GM12801 (cell line): ENCODE results near the gene ITPRIP.

Source experiments
- TF ChIP-seq, protein P1 (sequence below): IDR thresholded peaks from one replicate; pipeline ENCODE4 v1.5.1; 2011; ENCODE audit warnings: control low read depth; ENCODE audit not compliant: insufficient read length; ENCODE audit errors: extremely low read depth

The ITPRIP gene

DNA sequence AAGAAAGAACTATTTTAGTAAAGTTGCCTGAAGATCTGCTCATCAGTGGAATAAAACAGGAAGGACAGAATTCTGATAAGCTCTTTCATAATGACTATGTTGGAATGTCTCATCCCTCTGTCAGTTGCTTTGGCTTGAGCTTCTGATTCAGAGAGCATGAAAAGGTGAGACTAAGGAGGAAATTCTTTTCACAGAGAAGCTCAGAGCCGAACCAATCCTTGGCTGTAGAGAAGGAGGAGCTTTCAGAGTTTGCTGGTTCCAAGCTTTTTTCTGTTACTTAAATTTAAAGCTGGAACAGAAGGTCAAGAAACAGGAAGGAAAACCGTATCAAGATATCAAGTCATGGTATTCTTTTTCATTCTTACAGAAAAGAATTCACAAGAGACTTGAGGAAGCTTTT is 45.3 kb downstream of the ITPRIP start:
- TF ChIP-seq, protein P1, sequence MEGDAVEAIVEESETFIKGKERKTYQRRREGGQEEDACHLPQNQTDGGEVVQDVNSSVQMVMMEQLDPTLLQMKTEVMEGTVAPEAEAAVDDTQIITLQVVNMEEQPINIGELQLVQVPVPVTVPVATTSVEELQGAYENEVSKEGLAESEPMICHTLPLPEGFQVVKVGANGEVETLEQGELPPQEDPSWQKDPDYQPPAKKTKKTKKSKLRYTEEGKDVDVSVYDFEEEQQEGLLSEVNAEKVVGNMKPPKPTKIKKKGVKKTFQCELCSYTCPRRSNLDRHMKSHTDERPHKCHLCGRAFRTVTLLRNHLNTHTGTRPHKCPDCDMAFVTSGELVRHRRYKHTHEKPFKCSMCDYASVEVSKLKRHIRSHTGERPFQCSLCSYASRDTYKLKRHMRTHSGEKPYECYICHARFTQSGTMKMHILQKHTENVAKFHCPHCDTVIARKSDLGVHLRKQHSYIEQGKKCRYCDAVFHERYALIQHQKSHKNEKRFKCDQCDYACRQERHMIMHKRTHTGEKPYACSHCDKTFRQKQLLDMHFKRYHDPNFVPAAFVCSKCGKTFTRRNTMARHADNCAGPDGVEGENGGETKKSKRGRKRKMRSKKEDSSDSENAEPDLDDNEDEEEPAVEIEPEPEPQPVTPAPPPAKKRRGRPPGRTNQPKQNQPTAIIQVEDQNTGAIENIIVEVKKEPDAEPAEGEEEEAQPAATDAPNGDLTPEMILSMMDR = no peak

- TF ChIP-seq, protein P1 = no peak
Measured at GRCh38 chr10:104291439-104291951, 46.8 kb downstream of the ITPRIP start.

DNA sequence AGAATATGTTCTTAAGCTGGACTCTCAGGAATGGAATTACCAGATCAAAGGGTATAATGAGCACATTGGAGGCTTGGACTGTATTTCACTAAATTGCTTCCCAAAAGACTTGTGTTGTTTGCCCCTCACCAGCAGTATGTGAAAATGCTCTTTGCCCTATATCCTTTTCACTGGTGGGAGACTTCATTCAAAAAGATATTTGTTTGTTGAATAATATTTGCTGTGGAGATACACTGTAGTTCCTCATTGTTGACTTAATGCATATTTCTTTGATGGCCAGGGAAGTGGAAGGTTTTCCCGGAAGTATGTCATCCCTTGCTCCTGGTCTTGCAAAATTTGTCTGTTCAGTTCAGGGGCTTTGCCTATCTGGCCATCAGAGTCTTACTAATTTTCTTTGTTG is 49.9 kb downstream of the ITPRIP start:
- TF ChIP-seq, protein P1 = no peak

GRCh38 chr10:104286939-104287338 is 51.3 kb downstream of the ITPRIP start:
- TF ChIP-seq, protein P1 = no peak

GRCh38 chr10:104284846-104285245 is 53.4 kb downstream of the ITPRIP start:
- TF ChIP-seq, protein P1 = no peak

DNA sequence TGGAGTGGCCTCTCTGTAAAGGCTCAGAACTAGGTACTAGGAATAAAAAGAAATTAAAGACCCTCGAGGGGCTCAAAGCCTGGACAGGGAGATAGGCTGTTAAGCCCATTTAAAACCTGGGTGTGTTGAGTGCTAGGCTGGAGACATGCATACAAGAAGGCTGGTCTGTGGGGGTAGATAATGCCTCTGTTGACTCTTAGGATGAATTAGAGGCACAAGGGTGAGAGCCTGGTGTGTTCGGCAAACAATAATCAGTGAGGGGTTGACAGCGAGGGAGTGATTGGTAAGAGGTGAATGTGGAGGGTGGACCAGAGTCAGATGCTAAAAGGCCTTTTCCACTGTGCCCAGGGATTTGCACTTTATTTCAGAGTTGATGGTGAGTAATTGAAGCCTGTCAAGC is 56.6 kb downstream of the ITPRIP start:
- TF ChIP-seq, protein P1 = no peak

DNA sequence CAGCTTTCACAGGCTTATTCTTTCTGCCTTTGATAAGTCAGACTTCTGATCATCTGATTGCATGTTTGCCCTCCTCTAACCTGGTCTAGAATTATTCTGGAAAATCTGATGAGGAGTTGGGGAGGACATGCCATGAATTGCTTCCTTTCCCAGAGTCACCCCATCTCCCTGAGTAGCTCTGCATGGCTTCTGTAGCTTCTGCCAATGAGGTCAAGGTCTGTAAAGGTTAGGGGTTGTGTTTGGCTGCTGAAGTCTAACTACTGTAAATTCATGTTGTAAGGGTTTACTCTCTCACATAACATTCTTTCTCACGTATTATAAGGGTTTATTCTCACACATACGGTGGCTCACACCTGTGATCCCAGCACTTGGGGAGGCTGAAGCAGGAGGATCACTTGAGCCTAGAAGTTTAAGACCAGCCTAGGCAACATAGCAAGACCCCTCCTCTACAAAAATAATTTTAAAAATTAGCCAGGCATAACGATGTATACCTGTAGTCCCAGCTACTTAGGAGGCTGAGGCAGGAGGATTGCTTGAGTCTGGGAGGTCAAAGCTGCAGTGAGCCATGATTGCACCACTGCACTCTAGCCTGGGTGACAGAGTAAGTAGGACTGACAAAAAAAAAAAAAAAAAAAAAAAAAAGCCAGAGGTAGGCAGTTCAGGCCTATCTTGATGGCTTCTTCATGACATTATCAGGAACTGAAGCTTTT is 58.6 kb downstream of the ITPRIP start:
- TF ChIP-seq, protein P1 = no peak
